Neural cell (in vitro differentiated cells): ENCODE results near the gene CPVL. TPM values are rescaled to one million over a fixed set of nuclear protein-coding genes. Genes with fewer than 3 reads are reported as not detected.

Experiments used
- H2AFZ ChIP-seq: fragments of 200-600, 300-800 bp; sonication (generic), shearing (Covaris generic); 2 replicates; pipeline ENCODE4 v1.6.0; 2014; ENCODE audit warnings: low read depth, mild to moderate bottlenecking, antibody characterized with exemption, low read length, moderate library complexity
- H3F3A ChIP-seq: fragments of 200-600 bp; shearing (Covaris generic); 2 replicates; pipeline ENCODE4 v1.6.1; 2016; ENCODE audit warnings: mild to moderate bottlenecking, moderate library complexity, mixed read lengths, antibody characterized with exemption, low read length; ENCODE audit not compliant: insufficient read depth, poor library complexity, severe bottlenecking
- H3K27ac ChIP-seq: fragments of 200-600, 300-800 bp; sonication (generic), shearing (Covaris generic); 2 replicates; pipeline ENCODE4 v1.5.1; 2014; ENCODE audit warnings: mild to moderate bottlenecking, low read length, moderate library complexity
- H3K27me3 ChIP-seq: fragments of 300-800, 200-600 bp; sonication (generic), shearing (Covaris generic); 2 replicates; pipeline ENCODE4 v1.6.0; 2014; ENCODE audit warnings: mild to moderate bottlenecking, low read depth, low read length, moderate library complexity; ENCODE audit not compliant: insufficient read depth
- H3K36me3 ChIP-seq: fragments of 300-800, 200-600 bp; sonication (generic), shearing (Covaris generic); 2 replicates; pipeline ENCODE4 v1.5.1; 2014; ENCODE audit warnings: mild to moderate bottlenecking, antibody characterized with exemption, low read length, moderate library complexity; ENCODE audit not compliant: insufficient read depth
- H3K4me2 ChIP-seq: fragments of 300-800, 200-600 bp; sonication (generic), shearing (Covaris generic); 2 replicates; pipeline ENCODE4 v1.6.0; 2014; ENCODE audit warnings: mild to moderate bottlenecking, low read length
- H3K4me3 ChIP-seq: fragments of 300-800, 200-600 bp; sonication (generic), shearing (Covaris generic); 2 replicates; pipeline ENCODE4 v1.5.1; 2014; ENCODE audit warnings: mild to moderate bottlenecking, low read length, moderate library complexity
- H3K79me2 ChIP-seq: fragments of 200-600 bp; shearing (Covaris generic); replicated peaks from 2 replicates; pipeline ENCODE4 v1.6.0; 2014; ENCODE audit warnings: mild to moderate bottlenecking, low read length, moderate library complexity; ENCODE audit not compliant: insufficient read depth
- H3K9ac ChIP-seq: fragments of 300-800, 200-600 bp; sonication (generic), shearing (Covaris generic); 2 replicates; pipeline ENCODE4 v1.6.1; 2016; ENCODE audit warnings: mild to moderate bottlenecking, low read length, mixed read lengths
- H3K9me2 ChIP-seq: fragments of 200-600 bp; shearing (Covaris generic); 2 replicates; pipeline ENCODE4 v1.6.1; 2016; ENCODE audit warnings: mild to moderate bottlenecking, low read length, mixed read lengths; ENCODE audit not compliant: insufficient read depth
- H3K9me3 ChIP-seq: fragments of 200-600, 300-800 bp; sonication (generic), shearing (Covaris generic); 2 replicates; pipeline ENCODE4 v1.6.1; 2016; ENCODE audit warnings: mild to moderate bottlenecking, mixed run types, low read length, moderate library complexity, mixed read lengths
- H4K20me1 ChIP-seq: fragments of 200-600 bp; shearing (Covaris generic); 2 replicates; pipeline ENCODE4 v1.6.1; 2016; ENCODE audit warnings: mild to moderate bottlenecking, mixed run types; ENCODE audit not compliant: insufficient read depth
- EP300 ChIP-seq: fragments of 450-650 bp; conservative IDR thresholded peaks from 2 replicates; pipeline ENCODE4 v1.6.1; 2014; ENCODE audit warnings: antibody characterized with exemption, mild to moderate bottlenecking, moderate library complexity; ENCODE audit not compliant: poor library complexity, severe bottlenecking
- EZH2 ChIP-seq: fragments of 200-600, 300-800 bp; shearing (Covaris generic), sonication (generic); IDR thresholded peaks from 2 replicates; pipeline ENCODE4 v1.6.1; 2014; ENCODE audit warnings: antibody characterized with exemption, low read length, borderline replicate concordance, mild to moderate bottlenecking; ENCODE audit not compliant: insufficient read depth, poor library complexity, severe bottlenecking
- MXI1 ChIP-seq: fragments of 450-650 bp; conservative IDR thresholded peaks from 2 replicates; pipeline ENCODE4 v1.6.1; 2014; ENCODE audit warnings: antibody characterized with exemption, mild to moderate bottlenecking; ENCODE audit not compliant: poor library complexity, severe bottlenecking
- POLR2AphosphoS5 ChIP-seq: IDR thresholded peaks from 2 replicates; pipeline ENCODE4 v1.6.1; 2012
- RAD21 ChIP-seq: fragments of 450-650 bp; conservative IDR thresholded peaks from 2 replicates; pipeline ENCODE4 v1.6.1; 2014; ENCODE audit warnings: antibody characterized with exemption, mild to moderate bottlenecking, moderate library complexity
- SMC3 ChIP-seq: fragments of 450-650 bp; conservative IDR thresholded peaks from 2 replicates; pipeline ENCODE4 v1.6.1; 2014; ENCODE audit warnings: antibody characterized with exemption, mild to moderate bottlenecking, moderate library complexity; ENCODE audit not compliant: poor library complexity
- TAF1 ChIP-seq: IDR thresholded peaks from 2 replicates; pipeline ENCODE4 v1.6.1; 2012; ENCODE audit warnings: low read depth
- polyA plus RNA-seq: library from polyadenylated mRNA; depleted of rRNA; stranded (reverse); fragments of >200 nt; gene quantifications from 2 replicates; pipeline ENCODE4 v1.2.3, GENCODE V29; 2014
- TF ChIP-seq, protein P1 (sequence below): IDR thresholded peaks from 2 replicates; pipeline ENCODE4 v1.6.1; 2012; ENCODE audit warnings: borderline replicate concordance
- TF ChIP-seq, protein P2 (sequence below): fragments of 450-650 bp; IDR thresholded peaks from 2 replicates; pipeline ENCODE4 v1.5.1; 2014; ENCODE audit warnings: antibody characterized with exemption, mild to moderate bottlenecking, moderate library complexity; ENCODE audit not compliant: poor library complexity, severe bottlenecking

Gene CPVL
- polyA plus RNA-seq, 1 donor from 2014 or later = 13.0 TPM

GRCh38 chr7:29167721-29168120 lies 21.4 kb upstream of the CPVL start:
- no peaks in the 10 kb centered on the region for H3K9me2 ChIP-seq
- H3F3A ChIP-seq = no peaks in the 10 kb centered on the region
- H3K9ac ChIP-seq = no peak overlapping the region
- H3K27me3 ChIP-seq = no peaks in the 10 kb centered on the region
- H3K27ac ChIP-seq = no peak overlapping the region
- no peaks in the 10 kb centered on the region for H3K79me2 ChIP-seq
- H3K36me3 ChIP-seq = no peaks in the 10 kb centered on the region
- H3K4me3 ChIP-seq = no peak overlapping the region
- no peak overlapping the region for H2AFZ ChIP-seq
- TF ChIP-seq, protein P1, sequence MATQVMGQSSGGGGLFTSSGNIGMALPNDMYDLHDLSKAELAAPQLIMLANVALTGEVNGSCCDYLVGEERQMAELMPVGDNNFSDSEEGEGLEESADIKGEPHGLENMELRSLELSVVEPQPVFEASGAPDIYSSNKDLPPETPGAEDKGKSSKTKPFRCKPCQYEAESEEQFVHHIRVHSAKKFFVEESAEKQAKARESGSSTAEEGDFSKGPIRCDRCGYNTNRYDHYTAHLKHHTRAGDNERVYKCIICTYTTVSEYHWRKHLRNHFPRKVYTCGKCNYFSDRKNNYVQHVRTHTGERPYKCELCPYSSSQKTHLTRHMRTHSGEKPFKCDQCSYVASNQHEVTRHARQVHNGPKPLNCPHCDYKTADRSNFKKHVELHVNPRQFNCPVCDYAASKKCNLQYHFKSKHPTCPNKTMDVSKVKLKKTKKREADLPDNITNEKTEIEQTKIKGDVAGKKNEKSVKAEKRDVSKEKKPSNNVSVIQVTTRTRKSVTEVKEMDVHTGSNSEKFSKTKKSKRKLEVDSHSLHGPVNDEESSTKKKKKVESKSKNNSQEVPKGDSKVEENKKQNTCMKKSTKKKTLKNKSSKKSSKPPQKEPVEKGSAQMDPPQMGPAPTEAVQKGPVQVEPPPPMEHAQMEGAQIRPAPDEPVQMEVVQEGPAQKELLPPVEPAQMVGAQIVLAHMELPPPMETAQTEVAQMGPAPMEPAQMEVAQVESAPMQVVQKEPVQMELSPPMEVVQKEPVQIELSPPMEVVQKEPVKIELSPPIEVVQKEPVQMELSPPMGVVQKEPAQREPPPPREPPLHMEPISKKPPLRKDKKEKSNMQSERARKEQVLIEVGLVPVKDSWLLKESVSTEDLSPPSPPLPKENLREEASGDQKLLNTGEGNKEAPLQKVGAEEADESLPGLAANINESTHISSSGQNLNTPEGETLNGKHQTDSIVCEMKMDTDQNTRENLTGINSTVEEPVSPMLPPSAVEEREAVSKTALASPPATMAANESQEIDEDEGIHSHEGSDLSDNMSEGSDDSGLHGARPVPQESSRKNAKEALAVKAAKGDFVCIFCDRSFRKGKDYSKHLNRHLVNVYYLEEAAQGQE = no peak
- TF ChIP-seq MXI1 (no peak), EP300 (no peak), TAF1 (no peak), EZH2 (no peak), RAD21 (no peak), POLR2AphosphoS5 (no peak), SMC3 (no peak)
- TF ChIP-seq, protein P2, sequence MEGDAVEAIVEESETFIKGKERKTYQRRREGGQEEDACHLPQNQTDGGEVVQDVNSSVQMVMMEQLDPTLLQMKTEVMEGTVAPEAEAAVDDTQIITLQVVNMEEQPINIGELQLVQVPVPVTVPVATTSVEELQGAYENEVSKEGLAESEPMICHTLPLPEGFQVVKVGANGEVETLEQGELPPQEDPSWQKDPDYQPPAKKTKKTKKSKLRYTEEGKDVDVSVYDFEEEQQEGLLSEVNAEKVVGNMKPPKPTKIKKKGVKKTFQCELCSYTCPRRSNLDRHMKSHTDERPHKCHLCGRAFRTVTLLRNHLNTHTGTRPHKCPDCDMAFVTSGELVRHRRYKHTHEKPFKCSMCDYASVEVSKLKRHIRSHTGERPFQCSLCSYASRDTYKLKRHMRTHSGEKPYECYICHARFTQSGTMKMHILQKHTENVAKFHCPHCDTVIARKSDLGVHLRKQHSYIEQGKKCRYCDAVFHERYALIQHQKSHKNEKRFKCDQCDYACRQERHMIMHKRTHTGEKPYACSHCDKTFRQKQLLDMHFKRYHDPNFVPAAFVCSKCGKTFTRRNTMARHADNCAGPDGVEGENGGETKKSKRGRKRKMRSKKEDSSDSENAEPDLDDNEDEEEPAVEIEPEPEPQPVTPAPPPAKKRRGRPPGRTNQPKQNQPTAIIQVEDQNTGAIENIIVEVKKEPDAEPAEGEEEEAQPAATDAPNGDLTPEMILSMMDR = no peak
- no peak overlapping the region for H3K4me2 ChIP-seq
- H4K20me1 ChIP-seq = no peaks in the 10 kb centered on the region
- H3K9me3 ChIP-seq = no peaks in the 10 kb centered on the region

GRCh38 chr7:29163854-29164253 lies 17.5 kb upstream of the CPVL start:
- H2AFZ ChIP-seq = no peak overlapping the region
- no peaks in the 10 kb centered on the region for H3K79me2 ChIP-seq
- H3K9me3 ChIP-seq = no peaks in the 10 kb centered on the region
- H3K4me3 ChIP-seq = no peak overlapping the region
- no peaks in the 10 kb centered on the region for H4K20me1 ChIP-seq
- no peak overlapping the region for H3K9ac ChIP-seq
- peaks cover 6% of the 10 kb centered on the region for H3F3A ChIP-seq
- TF ChIP-seq, protein P2 = no peak
- TF ChIP-seq POLR2AphosphoS5 = no peak
- no peak for TF ChIP-seq EP300
- no peak for TF ChIP-seq MXI1
- TF ChIP-seq RAD21 = no peak
- no peak for TF ChIP-seq SMC3
- TF ChIP-seq TAF1 = no peak
- TF ChIP-seq EZH2 = no peak
- TF ChIP-seq, protein P1 = no peak
- no peaks in the 10 kb centered on the region for H3K9me2 ChIP-seq
- no peaks in the 10 kb centered on the region for H3K27me3 ChIP-seq
- no peak overlapping the region for H3K4me2 ChIP-seq
- no peak overlapping the region for H3K27ac ChIP-seq
- H3K36me3 ChIP-seq = no peaks in the 10 kb centered on the region
